ENCODE data around the gene IL10RA. TPM values are rescaled to one million over a fixed set of nuclear protein-coding genes. Genes with fewer than 3 reads are reported as not detected.

The IL10RA gene
- total and polyA plus RNA-seq, 9 of the 15 experiments (the other 6 are each of a cell fraction or from before 2014, with no cell fraction given) = 0.17 to 17.3 (median 2.9) TPM

GRCh38 chr11:118010738-118011461 lies 24.7 kb downstream of the IL10RA start (continued):
- TF ChIP-seq ZBTB11 (CRISPR knock-in tag; IDR thresholded peaks at IDR 0.05) (peak in 1 of 3 experiments; percentile 17; a peak in 1 of 6 replicates), TBL1XR1 (IDR thresholded peaks at IDR 0.05; ENCODE audit: low read length in 2 of 2) (no peak), KAT2B (IDR thresholded peaks at IDR 0.05; ENCODE audit: low read depth, low read length) (no peak), SP2 (IDR thresholded peaks at IDR 0.05; ENCODE audit: extremely low read depth, low read depth, low read length, poor library complexity, severe bottlenecking) (no peak), SRSF7 (optimal IDR thresholded peaks at IDR 0.05; ENCODE audit: low read depth, low read length) (no peak), HSF4 (CRISPR knock-in tag; IDR thresholded peaks at IDR 0.05; ENCODE audit: borderline replicate concordance) (no peak), L3MBTL2 (IDR thresholded peaks at IDR 0.05) (peak; percentile 31; the same call in 1 of the 2 replicates), CREBBP (IDR thresholded peaks at IDR 0.05; ENCODE audit: low read depth, low read length) (no peak)
- TF ChIP-seq, protein P1, sequence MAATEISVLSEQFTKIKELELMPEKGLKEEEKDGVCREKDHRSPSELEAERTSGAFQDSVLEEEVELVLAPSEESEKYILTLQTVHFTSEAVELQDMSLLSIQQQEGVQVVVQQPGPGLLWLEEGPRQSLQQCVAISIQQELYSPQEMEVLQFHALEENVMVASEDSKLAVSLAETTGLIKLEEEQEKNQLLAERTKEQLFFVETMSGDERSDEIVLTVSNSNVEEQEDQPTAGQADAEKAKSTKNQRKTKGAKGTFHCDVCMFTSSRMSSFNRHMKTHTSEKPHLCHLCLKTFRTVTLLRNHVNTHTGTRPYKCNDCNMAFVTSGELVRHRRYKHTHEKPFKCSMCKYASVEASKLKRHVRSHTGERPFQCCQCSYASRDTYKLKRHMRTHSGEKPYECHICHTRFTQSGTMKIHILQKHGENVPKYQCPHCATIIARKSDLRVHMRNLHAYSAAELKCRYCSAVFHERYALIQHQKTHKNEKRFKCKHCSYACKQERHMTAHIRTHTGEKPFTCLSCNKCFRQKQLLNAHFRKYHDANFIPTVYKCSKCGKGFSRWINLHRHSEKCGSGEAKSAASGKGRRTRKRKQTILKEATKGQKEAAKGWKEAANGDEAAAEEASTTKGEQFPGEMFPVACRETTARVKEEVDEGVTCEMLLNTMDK (IDR thresholded peaks at IDR 0.05; ENCODE audit: borderline replicate concordance, insufficient read depth, low read depth, low read length, poor library complexity, severe bottlenecking) = no peak
- TF ChIP-seq, protein P2, sequence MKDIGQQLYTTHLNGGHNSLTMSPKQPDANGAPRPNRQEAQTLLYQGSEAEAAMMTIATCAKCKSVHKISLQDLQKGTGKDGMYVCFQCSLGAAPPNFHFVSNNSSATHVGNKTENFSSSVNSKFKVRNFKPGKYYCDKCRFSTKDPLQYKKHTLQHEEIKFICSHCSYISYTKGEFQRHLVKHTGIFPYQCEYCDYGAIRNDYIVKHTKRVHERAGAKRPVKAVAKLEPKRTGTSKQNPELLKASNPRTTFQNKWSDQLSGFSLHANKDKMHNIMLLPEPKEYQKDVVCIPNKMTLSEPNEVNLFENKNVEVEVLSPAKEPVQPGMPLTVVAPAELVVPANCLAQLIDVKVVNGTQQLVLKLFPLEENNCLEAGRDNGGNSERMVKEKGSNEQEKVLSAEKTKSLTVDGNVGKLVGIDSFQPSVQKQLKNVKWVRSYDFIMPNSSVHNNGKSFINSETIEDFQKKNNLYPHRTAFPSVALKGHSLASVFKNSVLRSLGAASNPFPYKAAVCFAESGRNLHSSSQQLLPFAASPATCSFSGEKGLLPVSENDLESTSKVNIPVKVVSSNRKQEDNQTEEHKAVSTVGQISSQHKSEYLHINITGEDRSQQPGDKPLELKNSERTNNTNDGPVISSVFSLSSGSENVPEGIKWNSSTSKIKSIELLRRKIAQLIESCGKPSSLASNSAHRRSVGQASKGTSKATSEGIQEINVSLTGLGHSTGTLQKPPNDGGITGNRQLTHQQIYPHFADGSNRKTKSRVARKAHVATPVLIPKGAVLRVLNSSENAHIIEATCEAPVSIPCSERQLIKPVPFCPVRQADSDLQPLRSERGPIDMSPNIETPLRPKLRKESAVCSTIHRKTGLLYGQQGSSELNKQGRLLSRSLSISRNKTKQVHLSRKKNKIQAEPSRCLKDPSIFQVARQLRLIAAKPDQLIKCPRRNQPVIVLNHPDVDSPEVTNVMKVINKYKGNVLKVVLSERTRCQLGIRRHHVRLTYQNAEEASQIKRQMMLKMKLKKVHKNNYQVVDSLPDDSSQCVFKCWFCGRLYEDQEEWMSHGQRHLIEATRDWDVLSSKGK (CRISPR knock-in tag; IDR thresholded peaks at IDR 0.05) = no peak
- TF ChIP-seq, protein P3, sequence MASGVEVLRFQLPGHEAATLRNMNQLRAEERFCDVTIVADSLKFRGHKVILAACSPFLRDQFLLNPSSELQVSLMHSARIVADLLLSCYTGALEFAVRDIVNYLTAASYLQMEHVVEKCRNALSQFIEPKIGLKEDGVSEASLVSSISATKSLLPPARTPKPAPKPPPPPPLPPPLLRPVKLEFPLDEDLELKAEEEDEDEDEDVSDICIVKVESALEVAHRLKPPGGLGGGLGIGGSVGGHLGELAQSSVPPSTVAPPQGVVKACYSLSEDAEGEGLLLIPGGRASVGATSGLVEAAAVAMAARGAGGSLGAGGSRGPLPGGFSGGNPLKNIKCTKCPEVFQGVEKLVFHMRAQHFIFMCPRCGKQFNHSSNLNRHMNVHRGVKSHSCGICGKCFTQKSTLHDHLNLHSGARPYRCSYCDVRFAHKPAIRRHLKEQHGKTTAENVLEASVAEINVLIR (CRISPR knock-in tag; IDR thresholded peaks at IDR 0.05) = no peak
- TF ChIP-seq, protein P4, sequence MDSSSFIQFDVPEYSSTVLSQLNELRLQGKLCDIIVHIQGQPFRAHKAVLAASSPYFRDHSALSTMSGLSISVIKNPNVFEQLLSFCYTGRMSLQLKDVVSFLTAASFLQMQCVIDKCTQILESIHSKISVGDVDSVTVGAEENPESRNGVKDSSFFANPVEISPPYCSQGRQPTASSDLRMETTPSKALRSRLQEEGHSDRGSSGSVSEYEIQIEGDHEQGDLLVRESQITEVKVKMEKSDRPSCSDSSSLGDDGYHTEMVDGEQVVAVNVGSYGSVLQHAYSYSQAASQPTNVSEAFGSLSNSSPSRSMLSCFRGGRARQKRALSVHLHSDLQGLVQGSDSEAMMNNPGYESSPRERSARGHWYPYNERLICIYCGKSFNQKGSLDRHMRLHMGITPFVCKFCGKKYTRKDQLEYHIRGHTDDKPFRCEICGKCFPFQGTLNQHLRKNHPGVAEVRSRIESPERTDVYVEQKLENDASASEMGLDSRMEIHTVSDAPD (CRISPR knock-in tag; IDR thresholded peaks at IDR 0.05) = no peak
